GM18858 (cell line): ENCODE results near the gene MRPS14.

Source experiments
- ATAC-seq: cut with Tn5 transposase; IDR thresholded peaks from one replicate; pipeline ENCODE4 v1.9.1; 2021; ENCODE audit not compliant: unreplicated experiment

The MRPS14 gene

GRCh38 chr1:174988986-174989385, 34.2 kb downstream of the MRPS14 start:
- no peak for ATAC-seq

GRCh38 chr1:174988539-174988938, 34.7 kb downstream of the MRPS14 start:
- ATAC-seq, result no peak

GRCh38 chr1:174984952-174985351, 38.3 kb downstream of the MRPS14 start:
- ATAC-seq, result no peak

- ATAC-seq, result no peak
These were observed 40.1 kb downstream of the MRPS14 start for GRCh38 chr1:174982971-174983689.

GRCh38 chr1:174976436-174977108, 46.7 kb downstream of the MRPS14 start:
- ATAC-seq, result no peak

GRCh38 chr1:174975764-174976163, 47.5 kb downstream of the MRPS14 start:
- ATAC-seq, result no peak

GRCh38 chr1:174974711-174975119, 48.5 kb downstream of the MRPS14 start:
- no peak for ATAC-seq

- ATAC-seq, result no peak
These were observed 51.3 kb downstream of the MRPS14 start for GRCh38 chr1:174971902-174972301.

GRCh38 chr1:174971466-174971865, 51.8 kb downstream of the MRPS14 start:
- ATAC-seq, result no peak

GRCh38 chr1:174969977-174970376, 53.2 kb downstream of the MRPS14 start:
- no peak for ATAC-seq

- ATAC-seq, result peak; percentile 80
These were observed 54.4 kb downstream of the MRPS14 start for GRCh38 chr1:174968750-174969244.

- ATAC-seq, result no peak
These were observed 55.1 kb downstream of the MRPS14 start for GRCh38 chr1:174967845-174968705.

GRCh38 chr1:174966008-174966572, 57.1 kb downstream of the MRPS14 start:
- ATAC-seq, result no peak

- ATAC-seq, result no peak
These were observed 57.7 kb downstream of the MRPS14 start for GRCh38 chr1:174965362-174966007.

GRCh38 chr1:174964972-174965361, 58.3 kb downstream of the MRPS14 start:
- no peak for ATAC-seq

- ATAC-seq, result no peak
These were observed 58.8 kb downstream of the MRPS14 start for GRCh38 chr1:174964261-174964971.

- ATAC-seq, result no peak
These were observed 59.6 kb downstream of the MRPS14 start for GRCh38 chr1:174963529-174964125.
